ENCODE data around the gene GGCT.
"Not testable (repeated sequence)": the region's sequence is repeated elsewhere in the genome, so short reads cannot be mapped to it uniquely, and the experiment has no call there.

The GGCT gene

DNA sequence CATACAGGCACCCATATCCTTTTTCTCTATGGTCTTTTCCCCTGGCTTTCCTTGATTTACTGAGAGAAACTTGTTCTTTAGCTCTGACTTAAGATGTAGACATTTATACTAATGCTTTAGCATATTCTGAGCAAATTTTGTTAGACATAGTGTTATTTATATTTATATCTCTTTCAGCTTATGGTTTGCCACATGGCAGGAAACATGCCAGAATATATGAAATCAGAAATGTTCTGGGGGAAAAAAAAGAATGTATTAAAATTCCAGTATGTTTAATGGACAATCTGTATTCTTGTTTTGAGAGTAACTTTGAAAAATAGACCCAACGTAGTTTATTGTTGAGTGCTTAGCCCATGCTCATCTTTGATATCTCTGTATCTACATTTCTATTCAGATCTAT is 10.1 kb upstream of the GGCT start:
- DNase-seq: no peak

DNA sequence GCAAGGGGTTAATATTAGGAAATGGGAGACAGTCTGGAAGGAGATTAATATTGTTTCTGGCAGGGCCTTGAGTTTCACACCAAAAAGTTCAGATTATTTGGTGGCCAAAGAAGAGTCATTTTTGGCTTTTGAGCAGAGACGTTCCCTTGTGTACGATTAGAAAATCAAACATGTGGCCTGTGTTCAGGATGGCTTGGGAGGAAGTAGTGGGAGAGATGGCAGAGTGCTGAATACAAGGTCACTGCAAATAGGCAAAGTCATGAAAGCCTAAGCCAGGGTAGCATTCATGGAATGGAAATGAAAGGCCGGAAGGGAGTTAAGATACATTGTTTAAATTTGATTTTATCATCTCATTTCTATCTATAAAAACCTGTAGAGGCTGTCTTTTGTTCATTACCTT is 9.5 kb upstream of the GGCT start:
- DNase-seq: no peak

DNA sequence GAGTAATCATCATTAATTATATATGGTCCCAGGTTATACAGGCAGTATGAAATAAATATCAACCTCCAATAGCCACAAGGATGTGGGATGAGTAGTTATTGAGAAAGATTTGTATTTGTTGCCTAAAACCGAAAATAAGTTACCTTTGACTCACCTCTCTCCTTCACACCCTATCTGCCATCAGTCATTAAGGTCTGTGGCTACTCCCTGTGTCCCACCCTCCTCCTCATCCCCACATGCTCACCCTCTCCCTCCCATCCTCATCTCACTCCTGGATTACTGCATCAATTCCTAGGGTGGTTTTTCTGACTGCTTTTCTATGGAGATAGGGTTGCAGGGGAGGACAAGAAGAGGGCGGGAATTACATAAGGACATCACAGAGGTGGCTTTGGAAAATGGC is 9.1 kb upstream of the GGCT start:
- DNase-seq: no peak

DNA sequence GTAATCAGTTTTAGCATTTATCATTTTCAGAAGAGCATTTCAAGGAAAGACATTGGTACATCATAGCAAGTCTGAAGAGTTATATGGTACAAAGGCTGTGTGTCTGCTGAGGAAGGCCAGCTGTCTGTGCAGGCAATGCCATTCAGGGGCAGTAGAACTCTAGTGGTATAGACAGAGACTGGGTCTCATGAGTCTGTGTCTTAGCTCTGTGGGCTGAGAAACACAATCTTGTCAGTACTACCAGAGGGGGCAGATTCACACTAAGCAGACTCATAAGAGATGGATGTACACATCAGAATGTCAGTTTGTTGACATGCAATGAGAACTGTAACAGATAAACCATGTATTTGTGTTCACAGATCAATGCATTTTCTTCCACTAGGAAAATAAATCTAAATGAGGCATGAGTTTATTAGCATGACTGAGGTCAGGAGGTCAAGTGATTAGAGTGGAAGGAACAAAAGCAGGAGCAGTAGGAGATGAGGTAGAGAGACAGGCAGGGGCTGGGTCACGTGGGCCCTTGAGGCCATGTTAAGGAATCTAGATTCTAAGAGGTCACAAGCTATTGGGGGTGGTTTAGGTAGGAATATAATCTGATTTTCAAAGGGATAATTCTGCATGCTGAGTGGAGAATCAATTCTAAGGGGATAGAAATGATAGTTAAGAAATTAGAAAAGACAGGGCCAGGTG is 7.5 kb upstream of the GGCT start:
- DNase-seq: no peak

DNA sequence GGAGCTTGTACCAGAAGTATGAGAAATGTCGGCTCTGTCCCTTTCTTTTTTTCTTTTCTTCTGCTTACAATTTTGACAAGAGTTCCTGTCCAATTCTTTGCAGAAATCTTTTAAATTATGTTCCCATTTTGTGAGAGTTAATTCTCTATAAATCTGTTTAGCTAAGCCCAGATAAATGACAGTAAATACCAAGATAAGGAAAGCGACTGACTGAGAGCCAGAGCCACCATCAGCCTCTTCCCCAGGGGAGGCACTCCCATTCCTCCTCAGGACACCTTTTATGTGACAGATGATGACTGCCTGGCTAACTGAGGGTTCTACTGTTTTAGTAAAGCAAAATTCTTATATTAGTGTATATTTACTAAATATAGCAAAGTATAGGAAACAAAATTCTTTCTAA is 6.9 kb upstream of the GGCT start:
- DNase-seq: no peak

DNA sequence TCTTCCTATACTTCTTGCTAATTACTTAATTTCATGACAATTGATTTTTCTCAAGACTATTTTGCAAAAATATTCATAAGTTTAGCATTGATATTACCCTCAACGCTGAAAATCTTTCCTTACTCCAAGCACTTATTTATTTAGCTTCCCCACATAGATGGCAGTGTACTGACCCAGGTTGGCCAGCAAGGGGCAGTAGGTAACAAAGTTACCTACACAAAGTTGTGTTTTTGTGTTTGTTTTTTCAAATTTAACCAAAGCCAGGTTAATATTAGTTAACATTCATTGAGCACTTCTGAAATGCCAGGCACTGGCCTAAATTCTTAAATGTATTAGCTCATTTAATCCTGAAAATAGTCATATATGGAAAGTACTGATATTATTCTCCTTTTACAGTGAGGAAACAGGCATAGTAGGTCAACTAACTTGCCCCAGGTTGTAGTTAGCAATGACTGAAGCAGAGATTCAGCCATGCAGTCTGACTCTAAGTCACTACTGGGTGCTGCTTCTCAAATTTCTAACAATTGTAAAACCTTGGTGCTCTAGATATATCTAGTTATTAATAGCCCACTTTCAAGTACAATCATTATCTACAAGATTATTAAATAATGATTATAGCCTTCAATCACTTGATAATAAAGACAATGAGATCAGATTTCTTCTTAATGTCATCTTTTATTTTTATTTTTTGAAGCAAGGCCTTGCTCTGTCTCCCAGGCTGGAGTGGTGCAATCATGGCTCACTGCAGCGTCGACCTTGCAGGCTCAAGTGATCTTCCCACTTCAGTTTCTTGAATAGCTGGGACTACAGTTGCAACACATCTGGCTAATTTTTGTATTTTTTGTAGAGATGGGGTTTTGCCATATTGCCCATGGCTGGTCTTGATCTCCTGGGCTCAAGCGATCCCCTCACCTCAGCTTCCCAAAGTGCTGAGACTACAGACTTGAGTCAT is 5.8 kb upstream of the GGCT start:
- DNase-seq: peak; percentile 35

DNA sequence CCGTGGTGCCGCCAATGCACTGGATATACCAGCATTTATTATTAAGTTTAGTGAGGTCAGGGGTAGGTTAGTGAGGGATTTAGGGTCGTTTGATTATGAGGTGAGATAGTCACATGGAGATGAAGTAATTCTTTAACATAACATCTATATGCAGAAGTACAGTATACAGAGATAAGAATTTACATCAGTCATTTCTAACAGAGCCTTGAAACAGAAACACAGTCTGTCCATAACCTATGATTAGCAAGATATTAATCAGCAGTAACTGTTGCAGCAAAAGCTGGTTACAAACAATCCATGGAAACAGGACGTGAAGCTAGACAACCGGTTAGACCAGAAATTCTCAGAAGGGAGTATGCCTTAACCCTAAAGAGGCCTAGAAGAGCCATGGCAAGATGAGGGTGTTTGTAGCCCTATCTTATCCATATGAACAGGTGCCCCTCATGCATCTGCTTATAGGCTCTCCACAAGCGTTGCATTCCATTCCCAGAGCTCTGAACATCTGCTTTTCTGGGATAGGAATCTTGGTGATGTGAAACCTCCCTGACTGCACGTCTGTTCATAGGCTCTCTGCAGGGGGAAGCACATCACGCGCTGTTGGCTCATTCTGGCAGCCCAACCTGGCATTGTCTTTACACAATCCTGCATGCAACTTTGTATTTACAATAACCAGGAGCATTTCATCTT is 4.7 kb upstream of the GGCT start:
- DNase-seq: not testable (repeated sequence)

DNA sequence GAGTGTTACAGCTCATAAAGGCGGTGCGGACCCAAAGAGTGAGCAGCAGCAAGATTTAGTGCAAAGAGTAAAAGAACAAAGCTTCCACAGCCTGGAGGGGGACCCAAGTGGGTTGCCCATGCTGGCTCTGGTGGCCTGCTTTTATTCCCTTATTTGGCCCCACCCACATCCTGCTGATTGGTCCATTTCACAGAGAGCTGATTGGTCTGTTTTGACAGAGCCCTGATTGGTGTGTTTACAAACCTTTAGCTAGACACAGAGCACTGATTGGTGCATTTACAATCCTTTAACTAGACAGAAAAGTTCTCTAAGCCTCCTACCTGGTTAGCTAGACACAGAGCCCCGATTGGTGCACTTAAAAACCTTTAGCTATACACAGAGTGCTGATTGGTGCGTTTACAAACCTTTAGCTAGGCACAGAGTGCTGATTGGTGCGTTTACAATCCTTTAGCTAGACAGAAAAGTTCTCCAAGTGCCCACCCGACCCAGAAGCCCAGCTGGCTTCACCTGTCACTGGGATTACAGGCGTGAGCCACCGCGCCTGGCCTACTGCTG is 2.8 kb upstream of the GGCT start:
- DNase-seq: not testable (repeated sequence)

DNA sequence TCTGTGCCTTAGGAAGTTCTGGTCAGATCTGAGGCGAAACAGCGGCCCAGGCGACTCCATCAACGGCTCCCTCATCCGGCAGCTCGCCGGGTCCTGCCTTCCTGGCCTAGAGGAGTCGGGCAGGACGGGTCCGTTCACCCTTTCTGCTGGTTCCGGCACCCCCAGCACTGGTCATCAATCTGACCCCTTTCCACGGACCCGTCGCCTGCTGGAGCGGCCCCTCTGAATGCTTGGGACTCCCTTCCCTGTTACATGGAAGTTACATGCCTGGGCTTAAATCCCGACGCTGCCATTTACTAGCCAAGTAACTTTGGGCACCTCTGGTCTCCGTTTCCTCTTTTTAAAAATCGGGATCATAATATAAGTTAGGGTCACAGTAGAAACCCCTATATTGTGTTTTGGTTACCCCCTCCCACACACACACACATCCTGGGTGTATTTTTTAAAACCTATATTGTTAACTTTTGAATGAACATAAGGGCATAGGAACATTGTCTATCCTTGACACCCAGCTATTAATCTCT is 607 bp upstream of the GGCT start:
- no peak for DNase-seq

DNA sequence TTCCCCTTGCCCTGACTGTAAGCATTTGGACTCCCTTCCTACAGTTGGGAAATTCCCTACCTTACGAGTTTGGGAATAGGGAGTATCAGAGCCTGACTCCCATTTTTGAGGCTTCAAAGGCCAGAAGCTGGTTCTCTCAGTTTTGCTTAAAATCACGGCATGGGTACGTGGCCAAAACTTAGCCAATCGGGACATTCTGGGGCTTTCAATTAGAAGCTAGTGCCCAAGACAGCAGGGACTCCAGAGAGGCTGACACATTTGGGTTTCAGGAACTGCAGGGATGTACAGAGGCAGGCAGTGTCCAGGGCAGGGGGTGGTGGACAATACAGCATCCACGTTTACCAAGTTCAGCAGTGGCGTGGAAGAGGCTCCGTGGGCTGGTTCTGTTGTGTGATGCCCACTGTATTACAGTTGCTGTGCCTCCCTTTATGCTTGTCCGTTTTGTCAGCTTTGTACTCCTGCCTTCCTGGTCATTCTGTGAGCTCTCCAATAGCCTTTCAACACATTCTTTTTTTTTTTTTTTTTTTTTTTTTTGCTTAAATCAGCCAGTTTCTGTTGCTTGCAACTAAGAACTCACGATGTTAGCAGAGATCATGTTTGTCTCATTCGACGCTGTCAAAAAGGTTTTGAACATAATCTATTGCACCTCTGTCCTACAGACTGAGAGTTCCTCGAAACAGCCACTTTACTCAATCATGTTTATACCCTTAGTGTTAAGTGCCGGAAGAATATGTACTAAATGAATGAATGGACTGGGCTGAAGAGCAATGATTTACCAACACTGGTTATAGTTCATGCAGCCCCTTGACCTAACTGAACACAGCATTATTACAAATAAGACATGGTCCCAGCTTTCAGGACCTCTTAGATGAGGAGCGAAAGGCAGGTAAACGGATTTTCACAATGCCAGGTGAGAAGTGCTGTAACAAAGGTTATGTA is 1.1 kb downstream of the GGCT start:
- no peak for DNase-seq

DNA sequence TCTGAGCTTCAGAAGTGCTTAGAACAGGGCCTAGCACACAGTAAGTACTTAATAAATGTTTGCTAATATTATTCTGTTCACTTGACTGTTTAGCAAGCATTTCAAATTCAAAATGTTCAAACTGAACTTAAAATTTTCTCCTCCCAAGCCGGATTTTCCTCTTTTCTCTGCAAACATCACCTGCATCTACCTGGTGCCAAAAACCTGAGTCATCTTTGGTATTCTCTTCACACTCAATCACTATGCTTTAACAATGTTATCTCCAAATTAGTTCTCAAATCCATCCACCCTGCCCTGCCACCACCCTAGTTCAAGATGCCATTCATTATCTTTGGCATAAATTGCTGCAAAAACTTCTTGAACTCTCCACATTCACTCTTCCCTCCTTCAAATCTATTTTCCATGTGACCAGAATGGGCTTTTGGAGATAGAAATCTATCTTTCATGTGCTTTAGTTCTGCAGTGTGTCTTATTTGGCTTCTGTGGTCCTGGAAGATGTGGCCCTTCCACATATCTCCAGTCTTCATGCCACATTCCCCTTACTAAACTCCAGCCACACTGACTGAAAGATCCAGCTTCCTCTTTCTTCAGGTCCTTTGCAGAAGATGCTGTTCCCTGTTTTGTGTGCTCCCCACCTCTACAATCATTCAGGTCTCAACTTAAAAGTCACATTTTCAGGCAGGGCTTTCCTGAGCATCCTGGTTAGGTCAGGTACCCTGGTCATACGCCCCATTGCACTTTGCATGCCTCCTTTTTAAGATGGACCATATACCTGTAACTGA is 2.0 kb downstream of the GGCT start:
- no peak for DNase-seq

DNA sequence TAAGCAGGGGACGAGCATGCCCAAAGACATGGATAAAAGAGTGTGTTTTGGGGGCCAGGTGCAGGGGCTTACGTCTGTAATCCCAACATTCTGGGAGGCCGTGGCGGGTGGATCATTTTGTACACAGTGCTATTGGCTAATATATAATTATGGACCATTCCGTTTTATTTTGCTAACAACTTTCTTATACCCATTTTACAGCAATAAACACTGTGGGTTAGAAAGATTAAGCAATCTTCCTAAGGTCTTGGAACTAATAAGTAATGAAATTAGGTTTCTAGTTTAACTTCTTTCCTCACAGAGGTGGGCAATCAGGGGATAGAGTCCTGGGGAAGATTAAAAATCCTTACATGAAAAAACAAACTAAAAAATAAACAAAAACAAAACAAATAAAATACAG is 3.4 kb downstream of the GGCT start:
- DNase-seq: no peak

DNA sequence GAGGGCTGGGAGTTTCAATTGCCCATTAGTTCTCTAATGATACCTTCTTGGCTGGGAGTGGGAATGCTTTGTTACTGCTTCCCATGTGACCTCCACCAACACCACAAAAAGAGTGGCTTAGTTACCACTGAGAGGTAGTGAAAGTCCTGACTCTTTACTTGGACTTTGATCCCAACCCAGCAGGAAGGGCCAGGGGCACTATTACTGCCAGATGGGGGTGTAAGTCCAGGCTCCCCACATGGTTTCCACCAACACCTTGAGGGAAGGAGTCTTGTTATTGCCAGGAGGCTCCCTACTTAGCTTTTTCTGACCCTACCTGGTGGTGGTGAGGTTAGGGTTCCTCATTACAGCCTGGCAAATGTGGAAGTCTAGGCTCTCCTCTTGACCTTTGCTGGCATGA is 11.4 kb downstream of the GGCT start:
- no peak for DNase-seq

DNA sequence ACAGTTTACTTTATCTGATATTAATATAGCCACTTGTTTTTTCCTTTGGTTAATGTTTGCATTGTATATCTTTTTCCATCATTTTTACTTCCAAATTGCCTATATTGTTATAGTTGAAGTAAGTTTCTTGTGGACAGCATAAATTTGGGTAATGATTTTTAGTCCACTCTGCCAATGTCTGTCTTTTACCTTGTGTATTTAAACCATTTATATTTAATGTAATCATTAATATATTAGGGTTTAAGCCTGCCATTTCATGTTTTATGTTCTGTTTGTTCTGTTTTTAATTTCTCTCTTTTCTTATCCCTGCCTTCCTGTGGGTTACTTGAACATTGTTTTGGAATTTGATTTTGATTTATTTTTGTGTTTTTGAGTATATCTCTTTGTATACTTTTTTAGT is 13.2 kb downstream of the GGCT start:
- DNase-seq: no peak

DNA sequence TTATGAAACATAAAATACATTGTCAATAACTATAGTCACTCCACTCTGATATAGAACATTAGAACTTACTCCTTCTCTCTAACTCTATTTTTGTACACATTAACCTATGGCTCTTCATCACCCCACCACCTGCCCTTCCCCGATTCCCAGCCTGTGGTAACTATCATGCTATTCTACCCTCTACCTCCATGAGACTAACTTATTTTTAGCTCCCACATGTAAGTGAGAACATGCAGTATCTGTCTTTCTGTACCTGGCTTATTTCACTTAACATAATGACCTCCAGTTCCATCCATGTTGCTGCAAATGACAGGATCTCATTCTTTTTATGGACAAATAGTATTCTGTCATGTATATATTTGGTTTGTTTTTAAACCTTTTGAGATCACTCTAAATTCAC is 17.3 kb downstream of the GGCT start:
- DNase-seq: no peak

DNA sequence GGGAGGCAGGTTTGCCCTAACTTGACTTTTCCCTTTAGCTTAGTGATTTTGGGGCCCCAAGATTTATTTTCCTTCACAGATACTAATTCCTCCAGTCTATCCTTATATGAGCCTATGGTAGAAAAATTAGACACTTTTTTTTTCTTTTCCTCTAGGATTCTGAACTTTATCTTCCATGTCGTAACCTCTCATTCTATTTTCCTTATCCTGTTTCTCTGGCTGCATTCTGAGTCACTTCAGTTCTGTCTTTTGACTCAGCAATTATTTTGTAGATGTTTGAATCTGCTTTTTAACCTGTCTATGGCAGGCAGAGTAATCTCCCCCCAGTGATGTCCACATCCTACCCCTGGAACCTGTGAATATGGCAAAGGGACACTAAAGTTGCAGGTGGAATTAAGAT is 19.0 kb downstream of the GGCT start:
- no peak for DNase-seq

DNA sequence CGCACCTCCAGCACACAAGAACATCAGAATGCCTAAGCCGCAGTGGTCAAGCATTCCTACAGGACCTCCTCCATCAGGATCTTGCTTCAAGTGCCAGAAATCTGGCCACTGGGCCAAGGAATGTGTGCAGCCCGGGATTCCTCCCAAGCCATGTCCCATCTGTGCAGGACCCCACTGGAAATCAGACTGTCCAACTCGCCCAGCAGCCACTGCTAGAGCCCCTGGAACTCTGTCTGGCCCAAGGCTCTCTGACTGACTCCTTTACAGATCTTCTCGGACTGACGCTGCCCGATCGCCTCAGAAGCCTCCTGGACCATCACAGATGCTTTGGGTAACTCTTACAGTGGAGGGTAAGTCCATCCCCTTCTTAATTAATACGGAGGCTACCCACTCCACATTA is 23.2 kb downstream of the GGCT start:
- not testable (repeated sequence) for DNase-seq

DNA sequence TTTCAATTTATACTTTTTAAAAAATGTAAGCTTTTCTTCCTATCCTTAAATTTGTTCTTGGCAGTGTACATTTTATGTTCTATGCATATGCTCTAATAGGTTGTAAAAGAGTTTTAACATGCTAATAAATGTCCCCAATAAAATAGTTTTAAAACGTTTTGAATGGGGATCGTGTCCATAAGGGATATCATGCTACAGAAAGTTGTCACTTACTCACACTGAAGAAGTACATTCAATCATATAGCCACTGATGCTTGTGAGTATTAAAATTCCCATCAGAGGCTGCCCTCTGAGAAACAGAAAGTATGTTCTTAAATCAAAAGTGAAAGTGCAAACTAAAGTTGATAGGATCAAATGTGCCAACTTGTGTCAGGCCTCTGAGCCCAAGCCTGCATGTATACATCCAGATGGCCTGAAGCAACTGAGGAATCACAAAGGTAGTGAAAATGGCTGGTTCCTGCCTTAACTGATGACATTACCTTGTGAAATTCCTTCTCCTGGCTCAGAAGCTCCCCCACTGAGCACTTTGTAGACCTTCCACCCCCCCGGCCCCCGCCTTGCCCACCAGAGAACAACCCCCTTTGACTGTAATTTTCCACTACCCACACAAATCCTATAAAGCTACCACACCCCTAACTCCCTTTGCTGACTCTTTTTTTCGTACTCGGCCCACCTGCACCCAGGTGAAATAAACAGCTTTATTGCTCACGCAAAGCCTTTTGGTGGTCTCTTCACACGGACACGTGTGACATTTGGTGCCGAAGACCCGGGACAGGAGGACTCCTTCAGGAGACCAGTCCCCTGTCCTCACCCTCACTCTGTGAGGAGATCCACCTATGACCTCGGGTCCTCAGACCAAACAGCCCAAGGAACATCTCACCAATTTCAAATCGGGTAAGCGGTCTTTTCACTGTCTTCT is 25.2 kb downstream of the GGCT start:
- peak; percentile 10 for DNase-seq

DNA sequence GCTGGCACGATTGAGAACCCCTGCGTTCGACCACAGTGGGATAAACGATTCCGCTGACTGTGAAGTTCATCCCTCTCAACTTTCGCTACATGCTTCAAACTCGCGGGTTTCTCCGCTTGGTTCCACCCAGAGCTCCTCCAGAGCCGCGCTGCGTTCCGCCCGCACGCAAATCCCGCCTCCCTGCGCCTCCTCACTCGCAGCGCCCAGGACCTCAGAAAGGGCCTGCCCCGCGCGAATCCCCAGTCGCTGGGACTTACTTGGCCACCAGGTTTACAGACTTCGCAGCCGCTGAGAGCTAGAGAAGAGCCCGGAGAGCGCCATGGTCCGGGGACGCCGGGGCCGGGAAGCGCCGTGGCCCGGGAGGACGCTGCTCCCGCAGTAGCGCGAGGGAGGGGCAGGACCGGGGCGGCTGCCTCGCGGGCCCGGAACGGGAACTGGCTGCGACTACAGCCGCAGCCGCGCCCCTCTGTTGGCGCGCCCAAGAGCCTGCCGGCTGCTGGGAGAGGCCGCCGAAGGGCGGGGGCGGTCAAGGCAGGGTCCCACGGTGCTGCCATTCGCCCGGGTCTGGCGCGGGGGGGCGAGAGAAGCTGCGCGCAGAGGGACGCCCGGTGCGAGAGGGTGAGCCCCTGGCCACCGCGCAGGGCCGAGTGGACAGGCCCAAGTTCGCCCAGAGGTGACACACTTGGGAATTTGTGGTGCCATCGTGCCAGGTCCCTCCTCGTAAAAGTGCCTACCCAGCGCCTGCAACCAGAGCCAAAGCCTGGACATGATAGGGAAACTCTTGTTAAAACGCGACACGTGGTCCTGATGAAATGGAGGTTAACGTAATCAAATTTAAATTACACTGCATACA is 26.1 kb downstream of the GGCT start, which contains the start of gene NOD1:
NOD1 (minus strand) TSS at position 436 of the 853 bp plus-strand sequence. CDS start 21,863 bp downstream, outside the sequence.
- DNase-seq: peak; percentile 75
